ENCODE data around the gene TENT4B.

GRCh38 chr16:50269769-50270509 is 116.8 kb downstream of the TENT4B start:
- TF ChIP-seq CTCF (conservative IDR thresholded peaks at IDR 0.05) (no peak), EZH2 (IDR thresholded peaks at IDR 0.05; ENCODE audit: low read depth) (no peak)
